ENCODE measurements around the gene CCDC172.

Gene CCDC172, protein sequence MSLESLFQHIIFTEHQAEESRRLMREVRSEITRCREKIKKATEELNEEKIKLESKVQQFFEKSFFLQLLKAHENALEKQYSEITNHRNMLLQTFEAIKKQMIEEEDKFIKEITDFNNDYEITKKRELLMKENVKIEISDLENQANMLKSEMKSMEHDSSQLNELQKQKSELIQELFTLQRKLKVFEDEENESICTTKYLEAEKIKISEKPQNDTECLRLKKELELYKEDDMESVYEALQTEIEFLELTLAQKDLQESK

DNA sequence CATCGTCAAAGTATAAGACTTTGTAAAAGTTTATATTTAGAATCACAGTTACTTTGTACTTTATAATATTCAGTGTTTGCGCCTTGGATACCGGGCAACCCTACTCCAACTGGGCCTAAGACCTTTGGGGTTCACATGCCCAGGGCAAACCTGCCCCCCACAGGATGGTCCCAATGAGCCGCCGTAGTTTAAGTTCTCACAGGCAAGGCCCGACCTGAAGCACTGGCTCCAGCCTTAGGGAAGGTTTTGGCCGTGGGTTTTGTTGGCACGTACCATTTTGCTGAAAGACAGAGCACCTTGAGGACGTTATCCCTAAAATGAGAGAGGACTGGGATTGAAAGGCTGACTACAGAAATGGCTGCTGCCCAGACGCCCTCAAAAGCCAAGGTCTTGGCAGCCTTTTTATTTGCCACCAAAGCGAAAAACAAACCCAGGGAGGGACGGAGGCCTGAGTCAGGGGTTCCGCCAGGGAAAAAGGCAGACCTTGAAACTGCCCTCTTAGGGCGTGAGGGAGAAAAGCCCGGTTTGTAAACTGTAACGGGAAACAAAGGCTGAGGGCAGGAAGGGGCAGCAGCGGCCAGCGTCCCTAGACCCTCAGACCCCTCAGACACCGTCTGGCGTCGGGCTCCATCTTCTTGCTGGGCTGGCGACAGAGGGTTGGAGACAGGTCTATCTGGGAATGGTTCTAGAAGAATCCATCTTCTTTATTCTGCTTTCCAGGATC, at the start of gene CCDC172:
TSS of gene CCDC172 (plus strand) at position 222 of the 724 bp plus-strand sequence. CDS start 564 bp downstream, outside the sequence.
- no peak within 1 kb of the TSS for H3K4me3 ChIP-seq (ENCODE audit: low read depth, low read length)
- POLR2A ChIA-PET: no interaction called here
- TF ChIP-seq, protein P1, sequence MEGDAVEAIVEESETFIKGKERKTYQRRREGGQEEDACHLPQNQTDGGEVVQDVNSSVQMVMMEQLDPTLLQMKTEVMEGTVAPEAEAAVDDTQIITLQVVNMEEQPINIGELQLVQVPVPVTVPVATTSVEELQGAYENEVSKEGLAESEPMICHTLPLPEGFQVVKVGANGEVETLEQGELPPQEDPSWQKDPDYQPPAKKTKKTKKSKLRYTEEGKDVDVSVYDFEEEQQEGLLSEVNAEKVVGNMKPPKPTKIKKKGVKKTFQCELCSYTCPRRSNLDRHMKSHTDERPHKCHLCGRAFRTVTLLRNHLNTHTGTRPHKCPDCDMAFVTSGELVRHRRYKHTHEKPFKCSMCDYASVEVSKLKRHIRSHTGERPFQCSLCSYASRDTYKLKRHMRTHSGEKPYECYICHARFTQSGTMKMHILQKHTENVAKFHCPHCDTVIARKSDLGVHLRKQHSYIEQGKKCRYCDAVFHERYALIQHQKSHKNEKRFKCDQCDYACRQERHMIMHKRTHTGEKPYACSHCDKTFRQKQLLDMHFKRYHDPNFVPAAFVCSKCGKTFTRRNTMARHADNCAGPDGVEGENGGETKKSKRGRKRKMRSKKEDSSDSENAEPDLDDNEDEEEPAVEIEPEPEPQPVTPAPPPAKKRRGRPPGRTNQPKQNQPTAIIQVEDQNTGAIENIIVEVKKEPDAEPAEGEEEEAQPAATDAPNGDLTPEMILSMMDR (IDR thresholded peaks at IDR 0.05; ENCODE audit: insufficient read depth, low read length, missing control alignments): no peak
- no peak for DNase-seq (ENCODE audit: low read depth, low spot score)
- CTCF ChIA-PET: no interaction called here

DNA sequence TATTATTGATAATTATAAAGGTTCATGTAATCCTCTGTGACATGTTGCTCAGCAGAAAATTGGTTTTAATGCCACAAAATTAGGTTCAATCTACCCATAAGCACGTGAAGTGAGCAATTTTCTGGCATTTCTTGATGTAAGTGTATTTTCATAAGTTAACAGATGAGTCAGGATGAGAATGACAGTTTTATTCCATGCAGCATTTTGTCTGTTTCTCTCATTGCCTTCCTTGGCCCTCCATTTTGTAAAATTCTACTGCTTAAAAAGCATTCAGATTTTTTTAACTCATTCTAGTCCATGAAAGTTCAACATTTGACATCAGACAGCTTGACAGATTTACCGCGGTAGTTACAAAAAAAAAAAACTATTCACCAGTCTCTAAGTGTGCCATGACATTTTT, 47.3 kb upstream of the CCDC172 start:
- CTCF ChIA-PET: interaction anchor here (0.8 to 2.3 kb wide), 2 partner anchors 11 to 477 kb away, joined by 3 to 12 read pairs; no protein-coding TSS in a partner anchor
- TF ChIP-seq, protein P1 (IDR thresholded peaks at IDR 0.05; ENCODE audit: insufficient read depth, low read length, missing control alignments): no peak
- H3K4me3 ChIP-seq (ENCODE audit: low read depth, low read length): no peak overlapping the region
- POLR2A ChIA-PET: no interaction called here
- no peak for DNase-seq (ENCODE audit: low read depth, low spot score)

DNA sequence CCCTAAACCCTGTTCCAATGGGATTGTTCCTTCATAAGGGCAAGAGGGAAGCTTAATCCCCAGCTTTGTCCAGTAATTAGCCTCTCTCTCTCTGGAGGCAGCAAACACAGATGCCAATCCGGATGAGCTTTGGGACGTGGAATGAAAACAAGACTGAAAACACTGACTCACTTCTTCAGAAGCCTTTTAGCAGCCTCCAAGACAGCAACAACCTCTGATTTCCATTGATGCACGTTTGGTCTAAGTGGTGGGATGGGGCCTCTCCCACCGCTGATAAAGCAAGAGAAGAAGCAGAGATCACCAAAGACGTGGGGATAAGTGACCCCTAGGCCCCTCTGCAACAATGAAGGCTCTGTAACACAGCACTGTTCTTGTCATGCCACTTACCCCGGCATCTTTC, 45.4 kb upstream of the CCDC172 start:
- CTCF ChIA-PET: interaction anchor here (1.0 kb wide), 1 partner anchor 9 kb away, joined by 4 read pairs; no protein-coding TSS in a partner anchor
- no peak for DNase-seq (ENCODE audit: low read depth, low spot score)

DNA sequence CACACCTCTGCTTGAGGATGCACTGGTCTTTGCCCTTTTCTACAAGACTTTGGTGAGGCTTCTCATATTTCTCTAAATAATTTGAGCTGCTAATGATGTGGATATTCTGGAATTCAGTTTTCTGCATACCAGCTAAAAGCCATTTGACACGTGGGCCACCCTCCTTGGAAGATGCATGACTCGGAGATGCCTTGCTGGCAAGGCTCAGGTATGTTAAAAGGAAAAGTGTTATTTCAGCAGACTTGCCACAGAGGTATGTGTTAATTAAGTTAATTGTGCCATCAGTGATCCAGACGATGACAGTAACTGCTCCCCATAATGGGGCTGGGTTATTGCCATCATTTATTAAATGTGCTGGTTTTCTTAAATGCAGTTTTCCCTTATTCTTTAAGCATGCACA, 42.5 kb upstream of the CCDC172 start:
- ChIA-PET CTCF (no interaction called here), POLR2A (no interaction called here)
- DNase-seq (ENCODE audit: low read depth, low spot score): no peak
- TF ChIP-seq, protein P1 (IDR thresholded peaks at IDR 0.05; ENCODE audit: insufficient read depth, low read length, missing control alignments): no peak
- no peak overlapping the region for H3K4me3 ChIP-seq (ENCODE audit: low read depth, low read length)

More for the DNA sequence above, 45.4 kb upstream of the CCDC172 start:
- POLR2A ChIA-PET: no interaction called here
- no peak overlapping the region for H3K4me3 ChIP-seq (ENCODE audit: low read depth, low read length)
- TF ChIP-seq, protein P1 (IDR thresholded peaks at IDR 0.05; ENCODE audit: insufficient read depth, low read length, missing control alignments): no peak

DNA sequence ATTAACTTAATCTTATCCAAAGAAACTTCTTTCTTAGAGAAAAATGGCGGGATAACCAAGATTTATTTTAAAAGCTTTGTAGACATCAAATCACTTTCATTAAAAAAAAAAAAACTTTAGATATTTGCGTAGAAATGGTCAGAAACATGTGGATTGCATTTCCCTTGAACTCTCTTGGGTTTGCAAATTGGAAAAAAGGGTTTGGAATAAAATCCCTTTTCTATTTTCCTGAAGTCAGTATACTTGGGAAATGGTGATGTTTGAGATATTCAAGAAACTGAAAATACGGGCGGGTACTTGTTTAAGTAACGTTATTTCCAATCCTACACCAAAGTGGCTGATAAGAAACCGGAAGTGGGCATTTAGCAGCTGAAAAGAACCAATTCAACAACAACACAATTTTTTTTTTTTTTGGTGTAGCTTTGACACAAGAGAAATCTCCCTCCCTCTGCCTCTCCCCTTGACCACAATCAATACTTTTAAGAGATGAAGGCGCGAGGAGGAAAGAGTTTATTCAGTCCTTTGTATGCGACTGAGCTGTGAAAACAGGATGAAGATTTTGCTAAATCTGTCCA, 37.5 kb upstream of the CCDC172 start:
- POLR2A ChIA-PET: no interaction called here
- TF ChIP-seq, protein P1 (IDR thresholded peaks at IDR 0.05; ENCODE audit: insufficient read depth, low read length, missing control alignments): no peak
- CTCF ChIA-PET: interaction anchor here (0.7 to 9.4 kb wide), 18 partner anchors 11 to 855 kb away, joined by 3 to 119 read pairs (median 6); partner anchors contain the start of gene GFRA1
- no peak overlapping the region for H3K4me3 ChIP-seq (ENCODE audit: low read depth, low read length)
- no peak for DNase-seq (ENCODE audit: low read depth, low spot score)
